GM19099 (cell line): ENCODE measurements around the gene MLLT3.

Experiments
- POLR2A ChIP-seq: IDR thresholded peaks from 3 replicates; pipeline ENCODE4 v1.6.1; 2011; ENCODE audit warnings: low read depth; ENCODE audit not compliant: insufficient read length; ENCODE audit errors: extremely low read depth

MLLT3 gene

DNA sequence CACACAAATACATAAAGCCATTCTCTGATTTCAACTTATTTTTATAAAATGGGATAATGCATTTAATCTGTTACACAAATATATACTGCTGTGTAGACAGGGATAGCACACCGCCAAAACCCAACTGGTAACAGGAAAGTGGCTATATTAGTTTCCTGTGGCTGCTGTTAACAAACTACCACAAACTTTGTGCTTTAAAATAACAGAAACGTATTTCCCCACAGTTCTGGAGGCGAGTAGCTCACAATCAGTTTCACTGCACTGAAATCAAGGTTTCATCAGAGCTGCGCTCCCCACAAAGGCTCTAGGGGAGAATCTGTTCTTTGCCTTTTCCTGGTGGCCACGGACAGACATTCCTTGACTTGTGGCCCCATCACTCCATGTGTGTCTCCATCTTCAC, 94.0 kb downstream of the MLLT3 start:
- TF ChIP-seq POLR2A: no peak

DNA sequence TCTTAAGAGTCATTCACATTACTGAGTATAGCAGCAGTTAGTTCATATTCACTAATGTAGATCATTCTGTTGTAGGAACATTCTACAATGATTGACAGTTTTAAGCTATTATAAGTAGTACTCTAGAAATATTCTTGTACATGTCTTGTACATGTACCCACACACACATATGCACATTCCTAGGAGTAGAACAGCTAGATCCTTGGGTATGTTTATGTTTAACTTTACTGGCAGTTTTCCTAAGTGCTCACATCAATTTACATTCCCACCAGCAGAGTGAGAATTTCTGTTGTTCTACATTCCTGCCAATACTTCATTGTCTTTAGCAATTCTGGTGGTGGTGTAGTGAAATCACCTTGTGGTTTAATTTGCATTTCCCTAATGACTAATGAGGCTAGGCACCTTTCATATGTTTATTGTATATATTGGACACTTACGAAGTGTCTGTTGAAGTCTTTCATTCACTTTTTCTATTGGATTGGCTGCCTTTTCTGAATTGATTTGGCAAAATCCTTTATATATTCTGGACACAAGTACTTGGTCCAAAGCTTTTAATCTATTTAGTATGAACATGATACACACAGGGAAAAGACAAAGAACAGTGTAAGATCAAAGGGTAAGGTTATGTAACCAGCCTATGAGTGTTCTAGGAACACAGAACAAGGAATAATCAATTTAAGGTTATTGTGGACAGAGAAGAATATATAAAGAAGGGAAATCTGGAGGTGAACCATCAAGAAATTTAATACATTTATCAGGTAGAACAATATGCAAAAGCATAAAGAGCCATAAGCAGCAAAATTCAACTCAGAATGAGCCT, 95.6 kb downstream of the MLLT3 start:
- no peak for TF ChIP-seq POLR2A

DNA sequence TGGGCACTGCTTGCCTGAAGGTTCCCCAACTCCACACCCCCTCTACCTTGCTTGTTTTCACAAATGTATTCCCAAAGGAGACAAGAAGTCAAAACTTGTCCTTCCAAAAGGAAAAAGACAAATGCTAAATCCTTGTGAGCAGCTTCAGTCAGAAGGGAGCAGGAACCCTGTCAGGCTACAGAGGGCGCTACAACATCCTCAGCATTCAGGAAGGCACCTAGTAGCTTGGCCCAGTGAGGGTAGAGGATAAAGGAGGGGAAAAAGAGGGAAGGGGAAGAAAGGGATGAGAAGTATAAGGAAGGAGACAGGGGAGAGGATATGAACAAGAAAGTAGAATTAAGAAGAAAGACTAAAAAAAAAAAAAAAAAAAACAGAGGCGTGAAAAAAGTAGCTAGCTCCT, 97.5 kb downstream of the MLLT3 start:
- TF ChIP-seq POLR2A: no peak

DNA sequence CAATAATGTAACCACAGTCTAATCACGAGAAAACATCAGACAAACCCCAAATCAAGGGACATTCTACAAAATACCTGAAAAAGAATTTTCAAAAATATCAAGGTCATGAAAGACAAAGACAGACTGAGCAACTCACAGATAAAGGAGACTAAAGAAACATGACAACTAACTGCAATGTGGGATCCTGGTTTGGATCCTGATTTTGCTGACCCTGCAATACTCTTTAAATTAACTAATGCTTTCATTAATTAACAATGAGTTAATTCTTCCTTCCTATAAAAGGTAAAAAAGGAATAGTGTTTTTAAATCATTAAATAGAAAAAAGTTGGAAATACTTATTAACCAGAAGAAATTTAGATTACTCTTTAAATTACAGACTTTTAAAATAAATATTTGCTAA, 103.6 kb downstream of the MLLT3 start:
- TF ChIP-seq POLR2A: no peak

DNA sequence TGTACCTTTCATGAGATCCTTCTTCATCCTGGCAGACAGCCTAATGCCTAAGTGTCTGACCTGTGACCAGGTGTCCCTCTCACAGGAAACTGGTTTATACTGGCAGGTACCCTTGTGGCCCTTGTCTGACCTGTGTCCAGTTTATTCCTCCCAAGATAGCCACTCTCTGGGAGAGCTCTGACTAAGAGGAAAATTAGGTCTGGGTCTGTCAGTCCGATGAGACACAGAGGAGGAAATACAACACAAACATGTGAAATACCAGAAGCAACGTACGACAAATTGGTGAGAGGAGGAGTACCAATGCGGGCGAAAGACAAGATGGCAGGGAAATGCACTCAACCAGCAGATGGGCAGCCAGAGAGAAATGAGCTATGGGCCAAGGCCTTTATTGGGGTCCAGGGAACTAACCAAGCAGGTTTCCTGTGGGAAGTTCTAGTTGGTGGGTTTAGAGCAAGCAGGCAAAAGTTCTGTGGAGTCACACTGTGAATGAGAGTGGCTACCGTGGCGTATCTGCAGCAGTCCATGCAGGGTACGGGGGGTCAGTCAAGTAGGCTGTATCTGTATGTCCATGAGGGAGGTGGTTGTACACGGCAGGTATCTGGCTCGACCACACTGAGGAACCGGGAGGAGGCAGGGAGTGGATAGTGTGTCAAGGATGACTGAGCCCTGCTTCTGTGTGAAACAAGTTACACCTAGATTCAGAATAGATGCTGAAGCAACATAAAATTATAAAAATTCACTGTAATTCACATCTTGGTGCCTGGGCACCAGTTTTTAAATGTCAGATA, 109.0 kb downstream of the MLLT3 start:
- TF ChIP-seq POLR2A: no peak

DNA sequence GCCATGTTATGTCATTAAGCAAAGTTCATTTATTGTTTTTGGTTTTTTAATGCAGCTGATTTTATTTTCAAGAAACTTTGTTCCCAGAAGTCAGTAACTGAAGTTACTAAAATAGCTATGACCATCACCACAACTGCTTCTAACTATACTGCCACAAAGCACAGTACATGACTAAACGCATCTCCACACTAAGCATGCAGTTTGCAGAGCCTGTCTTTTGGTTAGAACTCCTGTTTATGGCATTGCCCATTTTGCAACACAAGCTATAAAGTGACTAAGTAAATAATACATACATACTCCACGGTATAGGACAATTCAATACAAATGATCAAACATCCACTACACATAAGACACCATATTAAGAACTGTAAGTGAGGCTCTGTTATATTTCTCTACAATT, 109.7 kb downstream of the MLLT3 start:
- TF ChIP-seq POLR2A: no peak

DNA sequence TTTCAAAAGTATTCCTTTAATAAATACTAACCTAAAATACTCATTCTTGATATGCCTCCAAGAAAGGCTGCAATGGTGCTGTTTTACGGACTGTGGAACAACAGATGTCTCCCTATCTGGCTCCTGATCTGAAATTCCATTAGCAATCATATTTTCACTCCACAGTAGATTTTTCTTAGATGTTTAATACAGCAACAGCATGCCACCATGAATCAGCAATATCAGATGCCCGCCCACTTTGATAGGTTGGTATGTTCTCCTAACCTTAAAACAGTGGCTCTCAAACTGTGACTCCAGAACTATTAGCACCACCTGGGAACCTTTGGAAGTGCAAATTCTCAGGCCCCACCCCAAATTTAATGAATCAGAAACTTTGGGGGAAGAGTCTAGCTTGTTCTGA, 110.2 kb downstream of the MLLT3 start:
- no peak for TF ChIP-seq POLR2A

DNA sequence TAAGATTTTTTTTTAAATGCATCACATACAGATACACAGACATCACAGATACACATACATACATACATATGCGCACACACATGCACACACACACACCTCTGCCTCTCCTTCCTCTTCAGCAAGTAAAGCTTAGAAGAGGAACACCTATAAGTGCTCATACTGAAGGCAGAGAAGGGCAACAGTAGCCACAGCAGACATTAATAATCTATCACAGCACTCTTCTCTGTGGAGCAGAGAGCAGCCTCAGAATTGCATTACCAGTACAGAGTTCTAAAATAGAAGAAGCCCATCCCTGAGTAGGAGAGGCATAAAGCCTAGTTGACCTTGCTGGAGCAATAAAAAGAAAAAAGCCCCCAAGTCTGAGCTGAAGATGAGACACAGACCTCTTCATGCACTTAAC, 110.6 kb downstream of the MLLT3 start:
- TF ChIP-seq POLR2A: no peak

DNA sequence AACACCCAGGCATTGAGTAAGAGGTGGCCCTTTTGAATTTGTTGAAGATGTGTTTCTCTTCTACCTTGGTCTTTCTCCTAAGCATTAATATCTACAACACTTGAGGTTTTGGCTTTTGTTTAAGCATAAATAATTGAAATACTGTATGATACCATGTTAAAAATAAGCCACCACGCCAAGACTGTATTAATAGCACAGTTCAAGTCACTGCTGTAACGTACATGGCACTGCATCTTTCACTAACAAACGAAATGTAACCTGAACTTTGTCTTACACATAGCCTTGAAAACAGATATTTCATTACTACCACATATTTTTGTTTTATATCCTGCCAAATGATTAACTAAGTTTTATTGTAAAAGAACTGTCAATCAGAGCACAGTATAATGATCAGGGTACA, 112.8 kb downstream of the MLLT3 start:
- TF ChIP-seq POLR2A: no peak

DNA sequence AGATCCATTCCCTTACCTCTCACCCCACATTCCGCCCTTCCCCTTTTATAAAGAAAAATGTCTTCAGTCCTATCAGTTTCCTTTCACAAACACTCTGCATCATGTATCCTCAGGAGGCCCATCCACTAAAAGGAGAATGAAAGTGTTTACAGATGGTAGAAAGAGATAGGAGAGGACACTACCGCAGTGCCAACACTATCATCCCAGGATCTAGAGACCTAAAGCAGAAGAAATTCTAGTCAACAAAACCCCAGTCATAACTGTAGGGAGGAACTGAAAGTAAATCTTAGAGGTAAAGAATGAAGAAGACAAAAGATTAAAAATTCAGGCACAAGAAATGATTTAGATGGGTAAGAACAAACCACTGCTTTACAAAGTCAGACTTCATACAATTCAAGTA, 114.1 kb downstream of the MLLT3 start:
- TF ChIP-seq POLR2A: no peak

DNA sequence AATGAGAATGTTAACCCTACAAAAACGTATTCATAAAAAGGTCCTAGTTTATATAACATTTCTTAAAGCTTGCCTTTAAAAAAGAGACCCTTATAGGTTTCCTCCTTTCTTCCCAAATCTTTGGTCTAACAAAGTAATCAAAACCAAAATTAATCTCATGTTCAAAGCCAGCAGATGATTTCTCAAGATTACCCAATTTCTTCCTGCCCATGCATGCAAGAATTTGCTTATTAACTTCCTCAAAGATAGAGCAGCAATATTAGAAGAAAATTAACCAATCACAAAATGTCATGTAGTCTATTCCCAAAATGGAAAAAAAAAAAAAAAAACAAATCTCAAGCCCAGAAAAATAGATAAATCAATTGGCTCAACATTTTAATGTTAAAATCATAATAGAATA, 114.9 kb downstream of the MLLT3 start:
- no peak for TF ChIP-seq POLR2A

DNA sequence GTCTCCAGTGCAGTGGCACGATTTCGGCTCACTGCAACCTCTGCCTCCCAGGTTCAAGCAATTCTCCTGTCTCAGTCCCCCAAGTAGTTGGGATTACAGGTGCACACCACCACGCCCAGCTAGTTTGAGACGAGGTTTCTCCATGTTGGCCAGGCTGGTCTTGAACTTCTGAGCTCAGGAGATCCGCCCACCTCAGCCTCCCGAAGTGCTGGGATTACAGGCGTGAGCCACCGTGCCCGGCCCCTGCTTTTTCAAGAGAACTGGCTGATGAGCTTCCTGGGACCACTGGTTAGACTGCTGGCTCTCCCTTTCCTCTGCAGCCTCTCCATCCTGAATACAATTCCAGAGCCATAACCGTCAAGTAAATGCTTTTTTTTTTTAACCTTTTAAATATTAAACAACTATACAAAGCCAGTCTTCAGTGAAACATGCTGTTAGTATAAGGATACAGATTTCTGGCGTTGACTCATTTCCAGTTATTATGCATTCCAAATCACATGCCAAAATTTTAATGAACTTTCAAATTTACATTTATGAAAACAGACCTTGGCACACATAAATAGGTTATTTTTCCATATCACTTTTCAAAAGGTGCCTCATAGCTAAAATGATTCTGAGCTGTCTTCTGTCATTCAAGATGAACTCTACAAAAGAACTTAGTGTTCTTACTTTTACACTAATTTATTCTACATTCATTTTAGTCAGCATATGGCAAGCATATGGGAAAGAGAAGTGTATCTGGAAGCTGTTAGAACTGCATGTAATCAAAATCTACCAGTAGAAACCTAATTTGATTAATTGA, 116.0 kb downstream of the MLLT3 start:
- TF ChIP-seq POLR2A: no peak

DNA sequence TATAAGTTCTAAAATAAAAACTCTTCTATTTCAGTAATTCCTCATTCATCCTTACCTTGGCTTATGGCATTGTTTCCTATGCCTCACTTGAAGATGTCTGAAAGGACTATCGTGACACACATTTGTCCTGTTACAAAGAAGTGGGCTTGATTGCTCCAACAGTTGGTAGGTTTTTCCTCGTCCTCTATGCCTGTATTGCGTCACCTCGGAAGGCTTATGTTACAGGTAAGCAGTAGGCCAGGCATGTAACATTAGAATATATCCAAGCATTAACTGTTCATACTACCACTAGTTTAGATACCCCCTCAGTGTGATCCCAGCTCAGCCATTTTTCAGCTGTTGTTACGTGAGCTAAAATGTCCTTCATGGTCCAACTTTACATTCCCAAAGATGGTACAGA, 116.7 kb downstream of the MLLT3 start:
- no peak for TF ChIP-seq POLR2A

DNA sequence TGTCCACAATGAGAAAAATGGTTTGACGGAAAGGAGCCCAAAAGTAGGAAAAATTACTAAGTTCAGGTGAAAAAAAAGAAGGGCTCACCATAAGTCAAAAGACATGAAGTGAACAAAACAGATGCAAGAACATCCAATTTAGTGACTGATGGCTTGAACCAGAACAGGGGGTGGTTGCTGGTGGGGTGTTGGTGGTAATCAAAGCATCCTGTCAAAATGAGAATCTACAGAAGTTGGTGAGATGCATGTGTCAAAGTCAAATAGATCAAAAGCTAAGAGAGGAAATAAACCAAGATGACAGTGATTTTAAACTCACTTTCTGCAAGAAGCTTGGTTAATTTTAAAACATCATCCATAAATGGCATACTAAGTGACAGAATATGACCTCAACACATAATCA, 117.4 kb downstream of the MLLT3 start:
- no peak for TF ChIP-seq POLR2A

DNA sequence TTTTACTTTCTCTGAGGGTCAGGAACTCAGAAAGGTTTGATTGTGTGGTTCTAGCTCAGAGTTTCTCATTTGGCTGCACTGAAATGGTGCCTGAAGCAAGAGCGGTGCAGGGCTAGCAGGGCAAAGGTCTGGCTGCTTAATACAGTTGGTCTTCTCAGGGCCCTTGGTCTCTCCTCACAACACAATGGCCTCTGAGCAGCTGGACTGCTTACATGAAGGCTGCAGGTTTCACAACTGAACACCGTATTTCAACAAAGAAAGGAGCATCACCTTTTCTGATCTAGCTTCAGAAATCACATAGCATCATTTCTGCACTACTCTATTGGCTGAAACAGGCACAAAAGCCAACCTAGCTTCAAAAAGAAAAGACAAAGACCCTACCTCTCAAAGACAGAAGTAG, 122.2 kb downstream of the MLLT3 start:
- TF ChIP-seq POLR2A: no peak
